ENCODE results near the gene SORCS3. TPM values are rescaled to one million over a fixed set of nuclear protein-coding genes. Genes with fewer than 3 reads are reported as not detected.

SORCS3 gene
- total RNA-seq, 2 donors from 2014 or later, result not detected

- no peak overlapping the region for H3K4me3 ChIP-seq
- no peak for TF ChIP-seq CTCF (IDR thresholded peaks at IDR 0.05)
- H3K27me3 ChIP-seq (replicated peaks; ENCODE audit: insufficient read depth), result no peaks in the 10 kb centered on the region
- H3K4me1 ChIP-seq (ENCODE audit: control insufficient read depth in 1 of 2, low read depth in 2 of 2), result no peaks in the 10 kb centered on the region
- no peak for DNase-seq (ENCODE audit: low spot score)
- H3K27ac ChIP-seq, result no peak overlapping the region
- no peaks in the 10 kb centered on the region for H3K36me3 ChIP-seq
- H3K9me3 ChIP-seq, result no peaks in the 10 kb centered on the region
- ATAC-seq (ENCODE audit: insufficient number of reproducible peaks, low FRiP score, low read depth), result no peak
Measured at GRCh38 chr10:104648421-104648820, 7.3 kb downstream of the SORCS3 start.

GRCh38 chr10:104650072-104650471 lies 9.0 kb downstream of the SORCS3 start:
- H3K4me1 ChIP-seq (ENCODE audit: control insufficient read depth in 1 of 2, low read depth in 2 of 2), result no peaks in the 10 kb centered on the region
- no peaks in the 10 kb centered on the region for H3K27me3 ChIP-seq (replicated peaks; ENCODE audit: insufficient read depth)
- no peaks in the 10 kb centered on the region for H3K9me3 ChIP-seq
- no peak overlapping the region for H3K27ac ChIP-seq
- DNase-seq (ENCODE audit: low spot score) (no peak), ATAC-seq (ENCODE audit: insufficient number of reproducible peaks, low FRiP score, low read depth) (no peak)
- no peak for TF ChIP-seq CTCF (IDR thresholded peaks at IDR 0.05)
- no peak overlapping the region for H3K4me3 ChIP-seq
- H3K36me3 ChIP-seq, result no peaks in the 10 kb centered on the region

- H3K9me3 ChIP-seq, result no peaks in the 10 kb centered on the region
- ATAC-seq (ENCODE audit: insufficient number of reproducible peaks, low FRiP score, low read depth) (no peak), DNase-seq (ENCODE audit: low spot score) (no peak)
- TF ChIP-seq CTCF (IDR thresholded peaks at IDR 0.05), result no peak
- H3K4me1 ChIP-seq (ENCODE audit: control insufficient read depth in 1 of 2, low read depth in 2 of 2), result no peaks in the 10 kb centered on the region
- no peak overlapping the region for H3K27ac ChIP-seq
- H3K36me3 ChIP-seq, result no peaks in the 10 kb centered on the region
- H3K4me3 ChIP-seq, result no peak overlapping the region
- H3K27me3 ChIP-seq (replicated peaks; ENCODE audit: insufficient read depth), result no peaks in the 10 kb centered on the region
Measured at GRCh38 chr10:104650635-104651331, 9.7 kb downstream of the SORCS3 start.

- no peak for ATAC-seq (ENCODE audit: insufficient number of reproducible peaks, low FRiP score, low read depth)
- Histone ChIP-seq H3K4me3 (no peak overlapping the region), H3K36me3 (no peaks in the 10 kb centered on the region), H3K27ac (no peak overlapping the region), H3K27me3 (replicated peaks; ENCODE audit: insufficient read depth) (no peaks in the 10 kb centered on the region), H3K4me1 (ENCODE audit: control insufficient read depth in 1 of 2, low read depth in 2 of 2) (no peaks in the 10 kb centered on the region), H3K9me3 (no peaks in the 10 kb centered on the region)
- DNase-seq (ENCODE audit: low spot score), result no peak
- TF ChIP-seq CTCF (IDR thresholded peaks at IDR 0.05), result no peak
Measured at GRCh38 chr10:104657036-104657435, 15.9 kb downstream of the SORCS3 start.

- Histone ChIP-seq H3K4me1 (ENCODE audit: control insufficient read depth in 1 of 2, low read depth in 2 of 2) (no peaks in the 10 kb centered on the region), H3K4me3 (no peak overlapping the region), H3K27me3 (replicated peaks; ENCODE audit: insufficient read depth) (no peaks in the 10 kb centered on the region), H3K9me3 (no peaks in the 10 kb centered on the region), H3K36me3 (no peaks in the 10 kb centered on the region), H3K27ac (no peak overlapping the region)
- TF ChIP-seq CTCF (IDR thresholded peaks at IDR 0.05), result no peak
- no peak for DNase-seq (ENCODE audit: low spot score)
- ATAC-seq (ENCODE audit: insufficient number of reproducible peaks, low FRiP score, low read depth), result no peak
Measured at GRCh38 chr10:104657457-104657856, 16.4 kb downstream of the SORCS3 start.

Measured in thoracic aorta (tissue), 2 donors.